K562 (cell line): ENCODE measurements around the gene KCNIP2. TPM values are rescaled to one million over a fixed set of nuclear protein-coding genes. Genes with fewer than 3 reads are reported as not detected.

Source experiments
- GATA2 ChIP-seq: sonication (generic); formaldehyde crosslinking; IDR thresholded peaks from 2 replicates; pipeline ENCODE4 v1.4.0; 2020; ENCODE audit warnings: mild to moderate bottlenecking, missing genetic modification reagents
- IFI16 ChIP-seq: fragments of 250-450 bp; sonication (Bioruptor Pico); IDR thresholded peaks from 2 replicates; pipeline ENCODE4 v2.1.2; 2022; ENCODE audit warnings: mild to moderate bottlenecking, inconsistent platforms
- SMARCA5 ChIP-seq: fragments of 450-650 bp; IDR thresholded peaks from 2 replicates; pipeline ENCODE4 v1.6.1; 2016
- TAF1 ChIP-seq: IDR thresholded peaks from 2 replicates; pipeline ENCODE4 v1.6.1; 2011; ENCODE audit warnings: mild to moderate bottlenecking, low read length, moderate library complexity; ENCODE audit not compliant: insufficient read depth, control insufficient read depth, severe bottlenecking; ENCODE audit errors: extremely low read depth
- polyA plus RNA-seq, 8 experiments: library from polyadenylated mRNA; depleted of rRNA in 4 of 8; stranded (reverse) in 5 of 8; unstranded in 3 of 8; fragments of >200 nt; fragmentation: Nextera tagmentation in 2 of 8; fragmentation: Illumina TruSeq in 1 of 8; extraction: Ambion mirVana in 2 of 8; extraction: Trizol in 1 of 8; gene quantifications; 2 replicates each; pipeline versions ENCODE4 v1.2.1 to v1.2.3, GENCODE V29; 2011 to 2014; ENCODE audit warnings: inconsistent platforms in 1 of 8, missing spikeins in 1 of 8
- total RNA-seq, 7 experiments: library from RNA; depleted of rRNA in 6 of 7; stranded (reverse); fragments of >200 nt in 6 of 7; fragmentation: Illumina TruSeq in 2 of 7; extraction: Trizol in 2 of 7; gene quantifications; 2 replicates each; pipeline versions ENCODE4 v1.2.1 to v1.2.3, GENCODE V29; 2011 to 2021; ENCODE audit warnings: low replicate concordance in 1 of 7
- TF ChIP-seq, protein P1 (sequence below): fragments of 250-450 bp; sonication (Bioruptor Pico); IDR thresholded peaks from 2 replicates; pipeline ENCODE4 v1.4.0; 2020; ENCODE audit warnings: mild to moderate bottlenecking, moderate library complexity
- TF ChIP-seq, protein P2 (sequence below): IDR thresholded peaks from 2 replicates; pipeline ENCODE4 v1.6.1; 2014; ENCODE audit warnings: antibody characterized with exemption

The KCNIP2 gene
- total and polyA plus RNA-seq, 9 of the 15 experiments (the other 6 are each of a cell fraction or from before 2014, with no cell fraction given): 2.5 to 7.6 (median 4.1) TPM

DNA sequence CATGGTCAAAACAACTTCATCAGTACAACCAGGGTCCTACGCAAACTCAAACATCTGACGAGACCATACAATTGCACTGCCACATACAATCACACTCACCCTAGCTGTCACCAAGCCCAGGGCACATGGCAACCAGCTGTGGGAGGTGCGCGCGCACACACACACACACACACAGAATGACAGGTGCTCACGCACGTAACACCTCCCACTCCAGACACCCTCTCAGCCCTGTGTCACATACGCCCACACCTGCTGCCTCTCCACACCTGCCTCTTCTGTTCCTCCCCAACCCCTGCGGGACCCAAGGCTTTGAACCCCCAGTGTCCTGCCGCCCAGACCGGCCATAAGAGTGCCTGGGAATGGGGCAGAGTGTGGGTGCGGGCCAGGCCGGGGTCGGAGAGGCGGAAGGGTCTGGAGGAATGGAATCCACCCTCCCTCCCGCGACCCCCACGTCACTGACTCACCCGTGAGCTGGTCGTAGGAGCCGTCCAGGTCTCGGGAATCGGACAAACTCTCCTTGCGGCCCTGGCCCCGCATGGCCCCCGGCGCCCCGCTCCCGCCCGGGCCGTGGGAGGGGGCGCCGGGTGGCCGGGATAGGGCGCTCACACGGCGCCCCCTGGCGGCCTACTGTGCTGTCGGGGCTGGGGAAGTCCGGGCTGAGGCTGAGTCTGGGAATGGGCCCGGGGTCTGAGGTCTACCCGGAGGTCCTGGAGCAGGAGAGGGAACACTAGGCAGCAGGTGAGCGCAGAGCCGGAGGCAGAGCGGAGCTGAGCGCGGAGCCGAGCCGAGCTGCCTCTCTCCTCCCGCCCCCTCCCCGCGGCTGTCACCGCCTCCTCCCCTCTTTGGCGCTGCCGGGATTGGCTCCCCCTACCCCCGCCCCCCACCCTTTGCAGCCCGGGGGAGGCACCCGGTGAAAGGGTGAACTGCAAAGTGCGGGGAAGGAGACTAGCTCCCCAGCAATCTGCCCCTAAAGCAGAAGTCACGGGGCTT is at the start of gene KCNIP2 (continued):
- TF ChIP-seq IFI16 (no peak), GATA2 (CRISPR knock-in tag) (no peak), SMARCA5 (no peak), TAF1 (no peak)
- TF ChIP-seq, protein P1, sequence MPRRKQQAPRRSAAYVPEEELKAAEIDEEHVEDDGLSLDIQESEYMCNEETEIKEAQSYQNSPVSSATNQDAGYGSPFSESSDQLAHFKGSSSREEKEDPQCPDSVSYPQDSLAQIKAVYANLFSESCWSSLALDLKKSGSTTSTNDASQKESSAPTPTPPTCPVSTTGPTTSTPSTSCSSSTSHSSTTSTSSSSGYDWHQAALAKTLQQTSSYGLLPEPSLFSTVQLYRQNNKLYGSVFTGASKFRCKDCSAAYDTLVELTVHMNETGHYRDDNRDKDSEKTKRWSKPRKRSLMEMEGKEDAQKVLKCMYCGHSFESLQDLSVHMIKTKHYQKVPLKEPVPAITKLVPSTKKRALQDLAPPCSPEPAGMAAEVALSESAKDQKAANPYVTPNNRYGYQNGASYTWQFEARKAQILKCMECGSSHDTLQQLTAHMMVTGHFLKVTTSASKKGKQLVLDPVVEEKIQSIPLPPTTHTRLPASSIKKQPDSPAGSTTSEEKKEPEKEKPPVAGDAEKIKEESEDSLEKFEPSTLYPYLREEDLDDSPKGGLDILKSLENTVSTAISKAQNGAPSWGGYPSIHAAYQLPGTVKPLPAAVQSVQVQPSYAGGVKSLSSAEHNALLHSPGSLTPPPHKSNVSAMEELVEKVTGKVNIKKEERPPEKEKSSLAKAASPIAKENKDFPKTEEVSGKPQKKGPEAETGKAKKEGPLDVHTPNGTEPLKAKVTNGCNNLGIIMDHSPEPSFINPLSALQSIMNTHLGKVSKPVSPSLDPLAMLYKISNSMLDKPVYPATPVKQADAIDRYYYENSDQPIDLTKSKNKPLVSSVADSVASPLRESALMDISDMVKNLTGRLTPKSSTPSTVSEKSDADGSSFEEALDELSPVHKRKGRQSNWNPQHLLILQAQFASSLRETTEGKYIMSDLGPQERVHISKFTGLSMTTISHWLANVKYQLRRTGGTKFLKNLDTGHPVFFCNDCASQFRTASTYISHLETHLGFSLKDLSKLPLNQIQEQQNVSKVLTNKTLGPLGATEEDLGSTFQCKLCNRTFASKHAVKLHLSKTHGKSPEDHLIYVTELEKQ: no peak
- TF ChIP-seq, protein P2, sequence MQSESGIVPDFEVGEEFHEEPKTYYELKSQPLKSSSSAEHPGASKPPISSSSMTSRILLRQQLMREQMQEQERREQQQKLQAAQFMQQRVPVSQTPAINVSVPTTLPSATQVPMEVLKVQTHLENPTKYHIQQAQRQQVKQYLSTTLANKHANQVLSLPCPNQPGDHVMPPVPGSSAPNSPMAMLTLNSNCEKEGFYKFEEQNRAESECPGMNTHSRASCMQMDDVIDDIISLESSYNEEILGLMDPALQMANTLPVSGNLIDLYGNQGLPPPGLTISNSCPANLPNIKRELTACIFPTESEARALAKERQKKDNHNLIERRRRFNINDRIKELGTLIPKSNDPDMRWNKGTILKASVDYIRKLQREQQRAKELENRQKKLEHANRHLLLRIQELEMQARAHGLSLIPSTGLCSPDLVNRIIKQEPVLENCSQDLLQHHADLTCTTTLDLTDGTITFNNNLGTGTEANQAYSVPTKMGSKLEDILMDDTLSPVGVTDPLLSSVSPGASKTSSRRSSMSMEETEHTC: no peak
